ENCODE results near the gene KIF23.

DNA sequence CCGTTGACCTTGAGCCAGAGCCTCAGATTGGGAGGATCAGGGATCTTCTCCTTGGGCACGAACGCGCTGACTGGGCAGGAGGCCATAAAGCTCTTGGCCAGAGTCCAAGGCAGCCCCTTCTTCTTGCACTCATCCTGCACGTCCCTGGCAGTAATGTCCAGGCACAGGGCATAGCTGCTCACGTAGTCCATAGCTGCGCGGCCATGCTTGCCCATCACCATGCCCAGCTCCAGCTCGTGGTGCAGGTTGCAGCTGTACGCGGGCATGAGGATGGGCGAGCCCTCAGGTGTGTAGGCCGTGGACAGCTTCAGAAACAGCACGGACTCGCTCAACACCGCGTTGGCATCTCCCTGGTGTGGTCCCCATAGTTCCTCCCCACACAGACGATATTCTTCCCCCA lies 20.5 kb downstream of the KIF23 start:
- TF ChIP-seq FOXM1 (IDR thresholded peaks at IDR 0.05; ENCODE audit: borderline replicate concordance, low read depth): no peak
- TF ChIP-seq, protein P1, sequence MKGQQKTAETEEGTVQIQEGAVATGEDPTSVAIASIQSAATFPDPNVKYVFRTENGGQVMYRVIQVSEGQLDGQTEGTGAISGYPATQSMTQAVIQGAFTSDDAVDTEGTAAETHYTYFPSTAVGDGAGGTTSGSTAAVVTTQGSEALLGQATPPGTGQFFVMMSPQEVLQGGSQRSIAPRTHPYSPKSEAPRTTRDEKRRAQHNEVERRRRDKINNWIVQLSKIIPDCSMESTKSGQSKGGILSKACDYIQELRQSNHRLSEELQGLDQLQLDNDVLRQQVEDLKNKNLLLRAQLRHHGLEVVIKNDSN (IDR thresholded peaks at IDR 0.05): no peak
- TF ChIP-seq YY1 (IDR thresholded peaks at IDR 0.05; ENCODE audit: low read depth): no peak
- TF ChIP-seq TAF1 (IDR thresholded peaks at IDR 0.05; ENCODE audit: low read depth): no peak
- TF ChIP-seq, protein P2, sequence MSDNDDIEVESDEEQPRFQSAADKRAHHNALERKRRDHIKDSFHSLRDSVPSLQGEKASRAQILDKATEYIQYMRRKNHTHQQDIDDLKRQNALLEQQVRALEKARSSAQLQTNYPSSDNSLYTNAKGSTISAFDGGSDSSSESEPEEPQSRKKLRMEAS (IDR thresholded peaks at IDR 0.05): no peak
- TF ChIP-seq TEAD4 (IDR thresholded peaks at IDR 0.05): no peak
- TF ChIP-seq NFIC (IDR thresholded peaks at IDR 0.05): no peak

Data from Ishikawa (cell line).